Ectodermal cell (in vitro differentiated cells): Measurements from ENCODE around the gene TCHH.

Experiments used
- H3K27ac ChIP-seq: 2 replicates; pipeline ENCODE4 v1.7.0; 2013; ENCODE audit warnings: mild to moderate bottlenecking, low read depth, low read length; ENCODE audit not compliant: insufficient read depth, poor library complexity, severe bottlenecking
- H3K27me3 ChIP-seq: 2 replicates; pipeline ENCODE4 v1.7.0; 2013; ENCODE audit warnings: mild to moderate bottlenecking, low read length; ENCODE audit not compliant: insufficient read depth, control insufficient read depth, poor library complexity, severe bottlenecking
- H3K36me3 ChIP-seq: one replicate; pipeline ENCODE4 v1.7.0; 2013; ENCODE audit warnings: low read length; ENCODE audit not compliant: control insufficient read depth, insufficient read depth
- H3K4me1 ChIP-seq: one replicate; pipeline ENCODE4 v1.7.0; 2013; ENCODE audit warnings: low read length; ENCODE audit not compliant: control insufficient read depth, insufficient read depth
- H3K4me3 ChIP-seq: 2 replicates; pipeline ENCODE4 v1.7.0; 2013; ENCODE audit warnings: low read depth, low read length, control low read depth; ENCODE audit not compliant: insufficient read depth
- H3K9me3 ChIP-seq: 2 replicates; pipeline ENCODE4 v1.7.0; 2013; ENCODE audit warnings: mild to moderate bottlenecking, low read length, moderate library complexity; ENCODE audit not compliant: control insufficient read depth
- WGBS, 2 experiments: methylation state at CpG; one replicate each; pipeline ENCODE4 v1.1.7; 2013; ENCODE audit warnings: missing lambda C conversion rate in 2 of 2; 5-methylcytosine and 5-hydroxymethylcytosine counted together

The TCHH gene

DNA sequence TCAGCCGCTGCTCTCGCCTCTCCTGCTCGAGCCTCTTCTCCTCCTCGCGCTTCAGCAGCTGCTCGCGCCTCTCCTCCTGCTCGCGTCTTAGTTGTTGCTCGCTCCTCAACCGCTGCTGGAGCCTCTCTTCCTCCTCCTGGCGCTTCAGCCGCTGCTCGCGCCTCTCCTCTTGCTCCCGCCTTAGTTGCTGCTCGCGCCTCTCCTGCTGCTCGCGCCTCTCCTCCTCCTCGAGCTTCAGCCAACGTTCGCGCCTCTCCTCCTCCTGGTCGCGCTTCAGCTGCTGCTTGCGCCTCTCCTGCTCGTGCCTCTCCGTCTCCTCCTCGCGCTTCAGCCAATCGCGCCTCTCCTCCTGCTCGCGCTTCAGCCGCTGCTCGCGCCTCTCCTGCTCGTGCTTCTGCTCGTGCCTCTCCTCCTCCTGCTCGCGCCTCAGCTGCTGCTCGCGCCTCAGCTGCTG lies 3.7 kb downstream of the TCHH start:
- WGBS, 2 experiments, result 11 to 12% methylated on average over 44 of the region's 44 CpGs
- Histone ChIP-seq H3K4me3 (no peak overlapping the region), H3K27me3 (peaks cover 92% of the 10 kb centered on the region), H3K4me1 (no peaks in the 10 kb centered on the region), H3K9me3 (no peaks in the 10 kb centered on the region), H3K36me3 (no peaks in the 10 kb centered on the region), H3K27ac (no peak overlapping the region)

DNA sequence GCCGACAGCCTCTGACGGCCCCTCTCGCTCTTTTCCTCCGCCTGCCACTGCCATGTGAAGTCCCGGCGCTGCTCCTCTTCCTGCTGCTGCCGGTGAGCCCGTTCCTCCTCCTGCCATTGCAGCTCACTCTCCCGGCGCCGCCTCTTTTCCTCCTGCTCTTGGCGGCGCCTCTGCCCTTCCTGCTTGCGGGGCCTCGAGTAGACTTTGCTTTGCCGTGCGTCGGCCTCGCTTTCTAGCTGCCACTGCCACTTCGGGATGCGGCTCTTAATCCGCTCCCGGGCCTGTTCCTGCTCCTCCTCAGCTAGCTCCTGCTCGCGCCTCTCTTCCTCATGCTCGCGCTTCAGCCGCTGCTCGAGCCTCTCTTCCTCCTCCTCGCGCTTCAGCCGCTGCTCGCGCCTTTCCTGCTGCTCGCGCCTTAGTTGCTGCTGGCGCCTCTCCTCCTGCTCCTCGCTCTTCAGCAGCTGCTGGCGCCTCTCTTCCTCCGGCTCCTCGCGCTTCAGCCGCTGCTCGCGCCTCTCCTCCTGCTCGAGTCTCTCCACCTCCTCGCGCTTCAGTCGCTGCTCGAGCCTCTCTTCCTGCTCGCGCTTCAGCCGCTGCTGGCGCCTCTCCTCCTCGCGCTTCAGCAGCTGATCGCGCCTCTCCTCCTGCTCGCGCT lies 4.3 kb downstream of the TCHH start:
- no peaks in the 10 kb centered on the region for H3K4me1 ChIP-seq
- H3K27ac ChIP-seq, result no peak overlapping the region
- H3K9me3 ChIP-seq, result no peaks in the 10 kb centered on the region
- peaks cover 94% of the 10 kb centered on the region for H3K27me3 ChIP-seq
- WGBS, 2 experiments, result 16 to 17% methylated on average over 60 of the region's 60 CpGs
- H3K36me3 ChIP-seq, result no peaks in the 10 kb centered on the region
- H3K4me3 ChIP-seq, result peak overlapping the region; percentile 5

DNA sequence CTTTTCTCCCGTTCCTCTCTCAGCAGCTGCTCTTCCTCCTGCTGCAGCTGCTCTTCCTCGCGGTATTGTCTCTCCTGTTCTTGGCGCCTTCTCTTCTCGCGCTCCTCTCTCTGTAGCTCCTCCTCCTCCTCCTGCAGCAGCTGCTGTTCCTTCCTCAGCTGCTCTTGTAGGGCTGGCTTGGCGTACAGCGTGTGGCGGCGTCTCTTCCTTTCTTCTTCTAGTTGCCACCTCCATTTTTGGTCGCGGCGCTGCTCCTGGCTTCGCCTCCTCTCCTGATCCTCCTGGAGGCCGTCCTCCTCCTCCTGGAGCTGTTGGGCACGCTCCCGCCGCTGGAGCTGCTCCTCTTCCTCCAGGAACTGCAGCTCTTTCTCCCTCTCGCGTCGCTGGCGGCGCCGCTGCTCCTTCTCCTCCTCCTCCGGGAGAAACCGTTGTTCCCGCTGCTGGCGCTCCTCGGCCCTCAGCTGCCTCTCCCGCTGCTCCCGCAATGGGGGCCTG lies 4.8 kb downstream of the TCHH start:
- Histone ChIP-seq H3K27ac (no peak overlapping the region), H3K9me3 (no peaks in the 10 kb centered on the region), H3K4me1 (no peaks in the 10 kb centered on the region), H3K4me3 (peak overlapping the region; percentile 5), H3K36me3 (no peaks in the 10 kb centered on the region), H3K27me3 (peaks cover 100% of the 10 kb centered on the region)
- 22 to 25% methylated on average over 31 of the region's 31 CpGs for WGBS, 2 experiments

DNA sequence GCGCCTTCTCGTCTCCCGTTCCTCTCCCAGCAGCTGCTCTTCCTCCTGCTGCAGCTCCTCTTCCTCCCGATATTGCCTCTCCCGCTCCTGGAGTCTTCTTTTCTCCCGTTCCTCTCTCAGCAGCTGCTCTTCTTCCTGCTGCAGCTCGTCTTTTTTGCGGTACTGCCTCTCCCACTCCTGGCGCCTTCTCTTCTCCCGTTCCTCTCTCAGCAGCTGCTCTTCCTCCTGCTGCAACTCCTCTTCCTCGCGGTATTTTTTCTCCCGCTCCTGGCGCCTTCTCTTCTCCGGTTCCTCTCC lies 5.3 kb downstream of the TCHH start:
- Histone ChIP-seq H3K4me1 (no peaks in the 10 kb centered on the region), H3K9me3 (no peaks in the 10 kb centered on the region), H3K27ac (no peak overlapping the region), H3K27me3 (peaks cover 99% of the 10 kb centered on the region), H3K36me3 (no peaks in the 10 kb centered on the region), H3K4me3 (no peak overlapping the region)
- WGBS, 2 experiments, result 52 to 54% methylated on average over 15 of the region's 15 CpGs

DNA sequence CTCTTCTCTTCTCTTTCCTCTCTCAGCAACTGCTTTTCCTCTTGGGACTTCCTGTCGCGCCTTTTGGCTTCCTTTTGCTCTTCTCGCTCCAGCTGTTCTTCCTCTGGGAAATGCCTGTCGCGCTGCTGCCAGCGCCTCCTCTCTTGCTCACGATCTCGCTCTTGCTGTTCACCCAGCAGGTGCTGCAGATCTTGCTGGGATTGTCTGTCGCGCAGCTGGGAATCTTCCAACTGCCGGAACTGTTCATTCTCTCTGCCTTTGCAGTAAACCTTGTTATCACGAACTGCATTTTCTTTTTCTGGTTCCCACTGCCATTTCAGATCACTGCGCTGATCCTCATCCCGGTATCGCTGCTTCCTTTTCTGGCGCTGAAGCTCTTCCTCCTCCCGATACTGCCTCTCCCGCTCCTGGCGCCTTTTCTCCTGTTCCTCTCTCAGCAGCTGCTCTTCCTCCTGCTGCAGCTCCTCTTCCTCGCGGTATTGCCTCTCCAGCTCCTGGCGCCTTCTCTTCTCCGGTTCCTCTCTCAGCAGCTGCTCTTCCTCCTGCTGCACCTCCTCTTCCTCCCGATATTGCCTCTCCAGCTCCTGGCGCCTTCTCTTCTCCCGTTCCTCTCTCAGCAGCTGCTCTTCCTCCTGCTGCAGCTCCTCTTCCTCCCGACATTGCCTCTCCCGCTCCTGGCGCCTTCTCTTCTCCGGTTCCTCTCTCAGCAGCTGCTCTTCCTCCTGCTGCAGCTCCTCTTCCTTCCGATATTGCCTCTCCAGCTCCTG lies 5.8 kb downstream of the TCHH start:
- no peaks in the 10 kb centered on the region for H3K4me1 ChIP-seq
- 39 to 41% methylated on average over 31 of the region's 31 CpGs for WGBS, 2 experiments
- H3K27ac ChIP-seq, result no peak overlapping the region
- no peaks in the 10 kb centered on the region for H3K36me3 ChIP-seq
- H3K27me3 ChIP-seq, result peaks cover 99% of the 10 kb centered on the region
- no peaks in the 10 kb centered on the region for H3K9me3 ChIP-seq
- no peak overlapping the region for H3K4me3 ChIP-seq

DNA sequence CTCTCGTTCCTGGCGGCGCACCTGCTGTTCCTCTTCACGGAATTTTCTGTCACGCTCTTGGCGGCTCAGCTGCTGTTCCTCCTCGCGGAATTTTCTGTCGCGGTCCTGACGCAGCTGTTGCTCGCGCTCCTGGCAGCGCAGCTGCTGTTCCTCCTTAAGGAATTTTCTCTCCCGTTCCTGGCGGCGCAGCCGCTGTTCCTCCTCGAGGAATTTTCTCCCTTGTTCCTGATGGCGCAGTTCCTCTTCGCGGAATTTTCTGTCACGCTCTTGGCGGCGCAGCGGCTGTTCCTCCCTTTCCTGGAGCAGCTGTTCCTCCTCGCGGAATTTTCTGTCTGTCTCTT lies 6.4 kb downstream of the TCHH start:
- Histone ChIP-seq H3K36me3 (no peaks in the 10 kb centered on the region), H3K27me3 (peaks cover 97% of the 10 kb centered on the region), H3K9me3 (no peaks in the 10 kb centered on the region), H3K4me3 (no peak overlapping the region), H3K27ac (no peak overlapping the region), H3K4me1 (no peaks in the 10 kb centered on the region)
- WGBS, 2 experiments, result 45 to 49% methylated on average over 28 of the region's 28 CpGs

DNA sequence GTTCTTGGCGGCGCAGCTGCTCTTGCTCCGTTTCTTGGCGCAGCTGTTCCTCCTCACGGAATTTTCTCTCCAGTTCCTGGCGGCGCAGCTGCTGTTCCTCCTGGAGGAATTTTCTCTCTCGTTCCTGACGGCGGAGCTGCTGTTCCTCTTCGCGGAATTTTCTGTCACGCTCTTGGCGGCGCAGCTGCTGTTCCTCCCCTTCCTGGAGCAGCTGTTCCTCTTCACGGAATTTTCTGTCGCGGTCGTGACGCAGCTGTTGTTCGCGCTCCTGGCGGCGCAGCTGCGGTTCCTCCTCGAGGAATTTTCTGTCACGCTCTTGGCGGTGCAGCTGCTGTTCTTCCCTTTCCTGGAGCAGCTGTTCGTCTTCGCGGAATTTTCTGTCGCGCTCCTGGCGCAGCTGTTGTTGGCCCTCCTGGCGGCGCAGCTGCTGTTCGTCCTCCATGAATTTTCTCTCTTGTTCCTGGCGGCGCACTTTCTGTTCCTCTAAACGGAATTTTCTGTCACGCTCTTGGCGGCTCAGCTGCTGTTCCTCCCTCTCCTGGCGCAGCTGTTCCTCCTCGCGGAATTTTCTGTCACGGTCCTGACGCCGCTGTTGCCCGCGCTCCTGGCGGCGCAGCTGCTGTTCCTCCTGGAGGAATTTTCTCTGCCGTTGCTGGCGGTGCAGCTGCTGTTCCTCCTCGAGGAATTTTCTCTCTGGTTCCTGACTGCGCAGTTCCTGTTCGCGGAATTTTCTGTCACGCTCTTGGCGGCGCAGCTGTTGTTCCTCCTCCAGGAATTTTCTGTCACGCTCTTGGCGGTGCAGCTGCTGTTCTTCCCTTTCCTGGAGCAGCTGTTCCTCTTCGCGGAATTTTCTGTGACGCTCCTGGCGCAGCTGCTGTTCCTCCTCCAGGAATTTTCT lies 7.0 kb downstream of the TCHH start:
- Histone ChIP-seq H3K27ac (no peak overlapping the region), H3K36me3 (no peaks in the 10 kb centered on the region), H3K4me1 (no peaks in the 10 kb centered on the region), H3K4me3 (no peak overlapping the region), H3K9me3 (no peaks in the 10 kb centered on the region), H3K27me3 (peaks cover 91% of the 10 kb centered on the region)
- 32 to 35% methylated on average over 67 of the region's 67 CpGs for WGBS, 2 experiments

DNA sequence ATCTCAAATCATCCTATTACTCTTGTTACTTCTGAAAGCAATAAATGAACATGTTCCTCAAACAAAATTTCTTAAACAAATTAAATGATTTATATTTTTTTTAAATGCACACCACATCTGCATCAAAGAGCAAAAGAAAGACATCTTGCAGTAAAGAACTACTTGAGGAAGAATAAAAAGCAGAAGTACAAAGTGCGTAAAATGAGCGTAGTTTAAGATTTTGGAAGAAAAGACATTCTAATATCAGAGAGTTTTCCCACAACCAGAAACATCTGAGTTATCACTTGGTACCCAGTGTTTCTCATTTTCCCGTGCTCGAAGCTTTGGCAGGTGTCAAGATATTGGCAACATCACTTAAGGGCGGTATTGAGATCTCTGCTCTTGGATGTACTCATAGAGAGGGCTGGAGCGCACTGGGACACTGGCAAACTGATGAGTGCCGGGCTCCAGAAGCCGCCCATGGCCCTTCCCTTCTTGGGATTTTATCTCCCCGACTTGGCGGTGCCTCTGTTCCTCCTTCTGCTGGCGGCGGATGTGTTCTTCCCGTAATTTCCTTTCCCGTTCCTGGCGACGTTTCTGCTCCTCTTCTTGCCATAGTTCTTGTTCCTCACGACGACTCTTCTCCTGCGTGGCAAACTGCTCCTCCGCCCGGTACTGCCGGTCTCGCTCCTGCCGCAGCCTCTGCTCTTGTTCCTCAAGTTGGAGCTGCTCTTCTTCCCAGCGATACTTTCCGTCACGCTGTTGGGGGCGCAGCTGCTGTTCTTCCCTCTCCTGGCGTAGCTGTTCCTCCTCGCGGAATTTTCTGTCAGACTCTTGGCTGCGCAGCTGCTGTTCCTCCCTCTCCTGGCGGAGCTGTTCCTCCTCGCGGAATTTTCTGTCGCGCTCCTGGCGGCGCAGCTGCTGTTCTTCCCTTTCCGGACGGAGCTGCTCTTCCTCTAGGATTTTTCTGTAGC lies 7.9 kb downstream of the TCHH start:
- no peak overlapping the region for H3K4me3 ChIP-seq
- WGBS, 2 experiments, result 38 to 40% methylated on average over 41 of the region's 41 CpGs
- no peaks in the 10 kb centered on the region for H3K9me3 ChIP-seq
- H3K4me1 ChIP-seq, result no peaks in the 10 kb centered on the region
- H3K27me3 ChIP-seq, result peaks cover 82% of the 10 kb centered on the region
- no peak overlapping the region for H3K27ac ChIP-seq
- H3K36me3 ChIP-seq, result no peaks in the 10 kb centered on the region

DNA sequence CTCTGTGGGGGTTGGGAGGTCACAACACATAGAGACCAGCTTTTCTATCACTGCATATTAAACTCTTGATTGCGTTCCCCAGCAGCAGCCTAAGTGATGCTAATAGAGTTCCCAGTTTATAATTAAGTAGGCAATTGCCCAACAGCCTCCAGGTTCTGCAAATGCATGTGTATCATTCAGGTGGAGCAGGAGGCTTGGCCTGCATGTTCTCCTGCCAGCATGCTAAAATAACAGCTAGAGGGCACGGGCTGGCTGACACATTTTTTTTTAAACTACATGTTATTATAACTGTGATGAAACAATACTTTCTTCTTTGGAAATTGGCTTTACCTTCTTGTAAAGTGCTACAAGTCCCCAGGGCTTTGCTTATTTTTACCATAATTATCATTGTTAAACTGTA lies 10.4 kb downstream of the TCHH start:
- 46 to 69% methylated on average over 1 to 2 of the region's 2 CpGs for WGBS, 2 experiments

More for the DNA sequence above, 10.4 kb downstream of the TCHH start:
- Histone ChIP-seq H3K9me3 (no peaks in the 10 kb centered on the region), H3K27me3 (peaks cover 57% of the 10 kb centered on the region), H3K4me3 (no peak overlapping the region), H3K27ac (no peak overlapping the region), H3K36me3 (no peaks in the 10 kb centered on the region), H3K4me1 (no peaks in the 10 kb centered on the region)
